NCI-H2107 treated with DMSO at 0.1 percent for 48 hours (cell line): ENCODE measurements around the gene SRSF9.
"Not testable (repeated sequence)": the region's sequence is repeated elsewhere in the genome, so short reads cannot be mapped to it uniquely, and the experiment has no call there.

Experiments
- DNase-seq: peaks from one replicate; lab custom pipeline; 2025; ENCODE audit not compliant: unreplicated experiment; lab: John Stamatoyannopoulos, UW

Gene SRSF9, protein sequence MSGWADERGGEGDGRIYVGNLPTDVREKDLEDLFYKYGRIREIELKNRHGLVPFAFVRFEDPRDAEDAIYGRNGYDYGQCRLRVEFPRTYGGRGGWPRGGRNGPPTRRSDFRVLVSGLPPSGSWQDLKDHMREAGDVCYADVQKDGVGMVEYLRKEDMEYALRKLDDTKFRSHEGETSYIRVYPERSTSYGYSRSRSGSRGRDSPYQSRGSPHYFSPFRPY

DNA sequence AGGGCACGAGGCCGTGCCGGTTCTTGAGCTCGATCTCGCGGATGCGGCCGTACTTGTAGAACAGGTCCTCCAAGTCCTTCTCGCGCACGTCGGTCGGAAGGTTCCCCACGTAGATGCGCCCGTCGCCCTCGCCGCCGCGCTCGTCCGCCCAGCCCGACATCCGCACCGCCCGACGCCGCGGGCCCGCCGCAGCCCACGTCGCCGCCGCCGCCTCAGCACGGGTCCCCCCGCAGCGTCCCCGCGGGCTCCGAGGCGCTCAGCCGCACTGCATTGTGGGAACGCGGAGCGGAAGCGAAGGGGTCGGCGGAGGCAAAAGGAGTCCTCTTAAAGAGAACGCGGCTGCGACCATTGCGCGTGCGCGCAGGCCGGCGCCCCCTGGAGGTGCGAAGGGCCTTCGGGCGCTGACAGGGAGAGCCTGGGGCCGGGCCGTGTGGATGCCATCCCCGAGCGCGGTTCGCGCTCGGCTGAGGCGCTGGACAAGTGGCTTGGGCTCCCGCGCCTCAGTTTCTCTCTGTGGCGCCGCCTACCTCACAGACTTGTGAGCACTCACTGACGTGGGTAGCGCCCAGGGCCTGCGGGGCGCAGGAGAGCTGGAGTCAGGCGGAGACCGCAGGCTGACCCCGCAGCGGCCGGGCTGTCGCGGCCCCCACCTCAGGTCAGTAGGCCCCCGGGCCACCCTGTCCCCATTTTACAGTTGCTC, at the start of gene SRSF9:
SRSF9 (minus strand) TSS at position 299 of the 700 bp plus-strand sequence; CDS start at position 160, 139 bp downstream.
- peak; percentile 93 for DNase-seq

DNA sequence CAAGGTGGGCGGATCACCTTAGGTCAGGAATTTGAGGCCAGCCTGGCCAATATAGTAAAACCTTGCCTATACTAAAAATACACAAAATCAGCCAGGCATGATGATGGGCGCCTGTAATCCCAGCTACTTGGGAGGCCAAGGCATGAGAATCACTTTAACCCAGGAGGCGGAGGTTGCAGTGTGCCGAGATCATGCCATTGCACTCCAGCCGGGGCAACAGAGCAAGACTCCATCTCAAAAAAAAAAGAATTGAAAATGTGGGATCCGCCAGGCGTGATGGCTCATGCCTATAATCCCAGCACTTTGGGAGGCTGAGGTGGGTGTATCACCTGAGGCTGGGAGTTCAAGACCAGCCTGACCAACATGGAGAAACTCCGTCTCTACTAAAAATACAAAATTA, 49.8 kb upstream of the SRSF9 start:
- DNase-seq, result not testable (repeated sequence)

DNA sequence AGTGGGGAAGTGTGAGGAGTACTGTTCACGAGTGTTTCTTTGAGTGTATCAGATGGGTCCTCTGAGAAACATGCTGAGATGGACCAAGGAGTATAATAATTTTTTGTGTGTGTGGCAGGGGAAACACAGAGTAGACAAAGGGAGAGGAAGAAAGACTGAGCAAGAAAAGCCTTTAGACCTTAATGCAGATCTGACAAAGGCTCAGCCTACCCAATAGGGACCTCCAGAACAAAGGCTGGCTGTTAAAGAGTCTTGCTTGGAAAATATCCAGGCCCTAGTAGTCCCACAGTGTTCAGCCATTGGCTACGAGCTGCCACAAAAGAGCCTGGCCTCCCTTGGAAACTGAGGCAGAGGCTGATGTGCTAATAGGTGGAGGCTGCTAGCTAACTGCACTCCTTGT, 45.9 kb upstream of the SRSF9 start:
- no peak for DNase-seq

DNA sequence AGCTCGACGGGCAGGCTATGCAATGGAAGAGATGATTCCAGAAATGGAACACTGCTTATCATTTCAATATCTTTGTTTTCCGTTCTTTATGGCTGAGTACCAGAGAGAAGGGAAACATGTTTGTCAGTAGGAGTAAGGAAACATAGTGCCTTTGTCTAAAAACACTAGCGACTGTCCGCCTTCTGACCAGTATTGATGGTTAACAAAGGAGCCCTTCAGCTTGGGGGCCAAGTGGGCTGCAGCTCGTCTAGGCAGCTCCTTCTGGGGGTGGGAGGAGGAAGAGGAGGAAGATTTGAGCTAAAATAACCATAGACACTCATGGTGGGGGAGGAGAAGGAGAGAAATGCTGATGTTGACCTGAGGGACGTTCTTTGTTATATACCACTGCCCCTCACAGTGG, 44.5 kb upstream of the SRSF9 start:
- no peak for DNase-seq

DNA sequence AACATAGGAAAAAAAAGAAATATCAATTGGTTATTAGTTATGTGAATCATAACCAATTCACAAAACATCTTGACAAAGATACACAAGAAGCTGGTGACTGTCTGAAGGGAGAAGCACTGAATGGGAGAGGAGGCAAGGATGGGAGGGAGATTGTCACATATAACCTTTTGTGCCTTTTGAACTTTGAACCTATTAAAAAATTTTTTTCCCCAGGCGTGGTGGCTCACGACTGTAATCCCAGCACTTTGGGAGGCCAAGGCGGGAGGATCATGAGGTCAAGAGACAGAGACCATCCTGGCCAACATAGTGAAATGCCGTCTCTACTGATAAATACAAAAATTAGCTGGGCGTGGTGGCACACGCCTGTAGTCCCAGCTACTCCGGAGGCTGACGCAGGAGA, 39.0 kb upstream of the SRSF9 start:
- DNase-seq, result no peak

DNA sequence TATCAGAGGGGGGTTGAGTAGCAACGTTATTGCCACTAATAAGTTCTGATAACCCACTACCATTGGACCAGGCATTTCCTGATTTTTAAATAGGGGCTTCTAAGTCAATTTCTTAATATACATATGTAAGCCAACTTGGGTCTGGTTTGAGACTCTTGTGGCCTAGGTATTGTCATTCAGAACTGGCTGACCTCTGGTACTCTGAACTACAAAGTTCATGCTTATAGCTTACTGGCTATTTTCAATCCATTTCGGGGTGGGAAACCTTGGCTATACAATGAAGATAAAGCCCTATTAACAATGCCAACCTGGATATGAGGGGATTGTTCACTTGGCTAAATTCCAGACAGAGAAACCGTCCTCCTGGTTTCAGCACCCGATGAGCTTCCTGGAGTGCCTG, 35.0 kb upstream of the SRSF9 start:
- DNase-seq, result no peak

DNA sequence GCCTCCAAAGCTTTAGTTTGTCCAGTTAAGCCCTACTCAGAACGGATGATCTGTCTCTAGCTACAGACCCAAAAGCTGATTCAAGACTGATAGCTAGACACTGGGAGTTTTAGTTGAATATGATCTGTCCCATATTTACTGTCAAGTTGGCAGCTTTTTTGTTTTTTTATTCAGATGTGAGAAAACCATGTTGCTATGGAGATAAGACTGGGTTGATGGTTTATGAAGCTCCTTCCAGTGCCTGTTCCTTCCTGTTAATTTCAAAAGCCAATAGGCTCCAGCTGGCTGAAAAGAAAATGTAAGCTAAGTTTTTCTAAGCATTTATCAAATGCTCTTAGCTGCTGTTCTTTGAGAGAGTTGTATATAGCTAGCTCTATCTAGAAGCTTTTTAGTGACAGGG, 31.0 kb upstream of the SRSF9 start:
- no peak for DNase-seq

DNA sequence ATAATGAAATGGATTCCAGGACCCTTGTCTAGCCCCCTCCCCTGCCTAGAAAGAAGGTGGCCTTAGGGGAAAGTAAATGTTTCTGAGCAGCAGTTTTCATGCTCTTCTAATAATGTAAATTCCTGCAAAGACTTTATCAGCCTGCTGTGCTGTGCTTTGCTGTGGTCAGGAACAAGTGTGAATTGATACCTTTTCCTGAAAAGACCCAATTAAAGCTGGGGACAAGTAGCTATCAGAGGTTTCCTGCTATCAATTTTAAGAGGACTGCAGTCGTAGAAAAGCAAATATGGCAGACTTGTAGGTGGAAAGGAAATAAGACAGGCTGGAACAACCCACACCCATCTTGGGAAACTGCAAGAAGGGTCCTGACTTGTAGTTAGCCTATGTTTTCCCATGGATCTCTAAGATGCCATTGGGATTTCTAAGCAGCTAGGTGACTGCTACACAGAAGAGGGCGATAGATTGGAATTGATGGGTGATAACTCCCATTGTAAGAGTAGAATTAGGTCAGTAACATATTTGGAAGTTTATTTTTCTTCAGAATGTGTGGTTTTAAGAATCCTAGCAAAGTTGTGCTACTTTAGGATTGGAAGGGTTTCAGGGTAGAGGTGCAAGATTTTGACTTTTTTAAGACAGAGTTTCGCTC, 29.4 kb upstream of the SRSF9 start:
- peak; percentile 10 for DNase-seq

DNA sequence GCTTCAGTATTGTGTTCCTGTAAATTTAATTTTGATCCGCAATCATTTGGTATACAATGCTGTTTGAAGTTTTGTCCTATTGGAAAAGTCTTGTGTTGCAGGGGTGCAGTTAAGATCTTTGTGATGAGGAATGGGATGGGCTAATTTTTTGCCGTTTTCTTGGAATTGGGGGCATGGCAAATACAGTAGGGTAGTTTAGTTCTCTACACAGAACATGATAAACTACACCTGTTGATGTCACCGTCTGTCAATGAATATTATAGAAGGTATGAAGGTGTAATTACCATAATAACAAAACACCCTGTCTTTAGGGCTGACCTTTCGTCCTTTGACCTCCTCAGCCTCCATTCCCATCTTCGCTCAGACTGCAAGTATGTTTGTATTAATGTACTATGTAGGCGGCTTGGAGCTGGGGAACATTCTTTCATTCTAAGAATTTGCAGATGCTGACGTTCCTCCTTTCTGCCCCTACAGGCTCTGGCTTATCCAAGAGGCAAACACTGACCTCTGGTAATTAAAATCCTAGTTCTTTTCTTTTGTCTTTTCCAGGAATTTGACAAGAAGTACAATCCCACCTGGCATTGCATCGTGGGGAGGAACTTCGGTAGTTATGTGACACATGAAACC, 28.1 kb upstream of the SRSF9 start:
- no peak for DNase-seq

DNA sequence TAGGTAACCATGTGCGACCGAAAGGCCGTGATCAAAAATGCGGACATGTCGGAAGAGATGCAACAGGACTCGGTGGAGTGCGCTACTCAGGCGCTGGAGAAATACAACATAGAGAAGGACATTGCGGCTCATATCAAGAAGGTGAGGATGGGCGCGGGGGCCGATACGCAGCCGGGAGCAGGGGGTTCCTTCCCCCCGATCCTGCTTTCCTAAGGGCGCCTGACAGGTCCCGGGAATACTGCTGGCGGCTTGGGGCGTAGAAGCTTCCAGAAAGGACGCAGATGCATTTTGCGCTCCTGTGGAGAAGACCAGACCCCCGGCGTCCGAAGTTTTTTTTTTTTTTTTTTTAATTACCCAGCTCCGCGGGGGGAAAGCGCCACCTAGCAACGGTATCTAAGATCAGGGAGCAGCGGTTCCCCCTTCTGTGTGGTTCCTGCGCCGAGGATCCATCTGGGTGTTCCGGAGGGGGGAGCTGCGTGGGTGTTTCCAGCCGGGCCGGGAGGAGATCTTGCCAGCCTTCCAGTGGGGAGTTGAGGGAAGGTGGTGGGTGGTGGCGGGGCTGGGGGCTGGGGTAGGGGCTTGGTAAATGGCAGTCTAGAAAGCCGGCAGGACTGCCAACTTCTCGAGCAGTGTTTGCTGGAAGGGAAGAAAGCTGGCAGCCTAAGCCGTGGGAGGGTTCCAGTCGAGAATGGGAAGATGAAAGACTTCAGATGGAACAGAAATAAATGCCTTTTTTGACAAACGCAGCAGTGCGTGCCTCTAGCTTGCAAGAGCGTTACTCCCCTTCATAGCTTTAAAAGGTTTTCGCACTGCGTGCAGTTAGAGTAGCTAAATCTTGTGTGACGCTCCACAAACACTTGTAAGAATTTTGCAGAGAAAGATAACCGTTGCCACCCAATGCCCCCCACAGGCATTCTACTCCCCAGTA, 27.1 kb upstream of the SRSF9 start:
- peak; percentile 34 for DNase-seq

DNA sequence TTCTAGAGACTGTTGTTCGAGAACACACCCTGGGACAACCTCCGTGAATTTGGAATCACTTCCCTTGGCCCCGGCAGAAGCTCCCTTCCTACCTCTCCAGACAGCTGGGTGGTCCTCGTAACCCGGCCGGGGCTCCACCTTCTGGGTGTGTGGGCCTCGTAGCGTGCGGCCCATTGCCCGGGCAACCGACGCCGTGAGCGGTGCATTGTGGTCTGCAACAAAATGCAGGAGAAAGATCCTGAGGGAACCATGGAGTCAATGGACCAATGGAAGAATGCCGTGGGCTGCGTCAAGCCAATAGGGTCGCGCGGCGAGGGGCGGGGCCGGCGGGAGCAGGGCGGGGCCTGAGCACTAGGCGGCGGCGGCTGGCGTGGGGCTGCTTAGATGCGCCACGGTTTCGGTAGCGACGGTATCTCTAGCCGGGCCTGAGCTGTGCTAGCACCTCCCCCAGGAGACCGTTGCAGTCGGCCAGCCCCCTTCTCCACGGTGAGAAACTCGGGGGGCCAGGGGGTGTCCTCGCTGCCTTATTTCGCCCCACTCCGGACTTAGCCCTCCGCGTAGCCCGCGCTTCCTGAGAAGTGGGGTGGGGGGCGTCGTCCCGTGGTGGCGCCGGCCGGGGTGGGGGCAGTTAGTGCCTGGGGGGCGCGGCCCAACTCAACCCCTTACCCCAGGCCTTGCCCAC, 26.3 kb upstream of the SRSF9 start, which contains the start of gene DYNLL1:
DYNLL1 (plus strand) TSS at position 383 of the 682 bp plus-strand sequence. CDS start 309 bp downstream, outside the sequence.
- peak; percentile 86 for DNase-seq

DNA sequence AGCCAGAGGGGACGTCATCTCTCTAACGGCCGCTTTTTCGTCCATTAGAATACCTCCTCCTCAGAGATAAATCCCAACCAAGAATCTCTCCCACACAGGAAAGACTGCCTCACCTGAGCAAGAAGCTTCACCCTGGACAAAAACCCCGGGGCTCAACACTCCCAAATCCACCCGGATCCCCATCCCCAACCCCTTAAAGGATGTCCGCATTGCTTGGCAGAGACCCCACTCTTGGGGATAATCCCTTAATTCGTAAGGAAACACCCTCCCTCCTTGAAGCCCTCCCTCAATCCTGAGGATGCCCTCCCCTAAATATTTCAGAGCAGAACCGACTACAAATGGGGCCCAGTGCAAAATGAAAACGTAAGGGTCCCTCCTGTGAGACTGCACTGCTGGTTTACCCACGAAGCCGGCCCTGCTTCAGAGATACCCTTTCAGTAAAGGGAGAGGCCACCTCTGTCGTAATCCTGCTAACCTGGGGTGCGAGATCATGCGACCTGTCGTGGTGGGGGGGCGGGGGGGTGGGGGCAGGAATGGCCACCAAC, 25.7 kb upstream of the SRSF9 start:
- DNase-seq, result no peak

DNA sequence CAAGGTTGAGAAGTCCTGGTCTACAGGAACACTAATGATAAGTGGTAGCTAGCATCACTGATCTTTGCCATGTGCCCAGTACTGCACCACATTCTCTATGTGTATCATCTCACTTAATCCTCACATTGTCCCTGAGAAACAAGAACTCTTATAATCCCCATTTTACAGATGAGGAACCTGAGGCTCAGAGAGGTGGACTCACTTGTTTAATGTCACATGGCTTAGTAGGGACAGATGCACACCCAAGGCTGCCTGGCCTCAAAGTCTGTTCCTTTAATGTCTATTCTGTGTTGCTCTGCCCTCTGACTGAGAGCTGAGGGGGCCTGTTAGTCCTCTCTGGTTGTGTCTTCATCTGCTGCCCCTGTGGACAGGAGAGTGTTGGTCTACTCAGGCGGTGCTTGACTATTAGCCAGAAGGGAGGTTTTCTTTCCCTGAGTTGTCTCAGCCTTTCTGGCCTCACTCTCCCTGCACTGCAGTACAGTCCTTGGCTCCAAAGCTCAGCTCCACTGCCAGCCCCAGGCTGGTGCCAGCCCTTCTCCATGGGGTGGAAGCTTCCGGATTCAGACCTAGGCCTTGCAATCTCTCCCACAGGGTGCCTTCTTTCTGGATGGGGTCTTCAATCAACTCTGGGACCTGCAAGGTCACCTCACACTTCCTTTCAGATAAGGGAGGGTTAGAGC, 21.4 kb upstream of the SRSF9 start:
- no peak for DNase-seq

DNA sequence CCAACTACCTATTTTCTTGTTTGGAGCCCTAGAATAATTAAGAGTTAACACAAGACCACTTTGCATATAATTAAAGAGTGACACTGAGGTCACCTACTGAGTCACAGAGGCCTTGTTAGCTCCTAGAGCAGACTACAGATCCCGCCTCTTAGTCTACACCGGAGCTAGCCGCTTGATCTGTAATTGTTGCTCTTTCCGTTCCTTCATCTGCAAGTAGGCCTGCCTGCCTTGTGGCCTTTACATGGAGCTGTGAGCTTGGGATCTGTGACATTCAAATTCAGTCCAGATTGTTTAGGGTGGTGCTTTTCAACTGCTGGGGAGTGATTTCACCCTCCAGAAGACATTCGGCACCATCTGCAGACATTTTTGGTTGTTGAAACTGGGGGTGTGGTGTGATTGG, 20.8 kb upstream of the SRSF9 start:
- no peak for DNase-seq

DNA sequence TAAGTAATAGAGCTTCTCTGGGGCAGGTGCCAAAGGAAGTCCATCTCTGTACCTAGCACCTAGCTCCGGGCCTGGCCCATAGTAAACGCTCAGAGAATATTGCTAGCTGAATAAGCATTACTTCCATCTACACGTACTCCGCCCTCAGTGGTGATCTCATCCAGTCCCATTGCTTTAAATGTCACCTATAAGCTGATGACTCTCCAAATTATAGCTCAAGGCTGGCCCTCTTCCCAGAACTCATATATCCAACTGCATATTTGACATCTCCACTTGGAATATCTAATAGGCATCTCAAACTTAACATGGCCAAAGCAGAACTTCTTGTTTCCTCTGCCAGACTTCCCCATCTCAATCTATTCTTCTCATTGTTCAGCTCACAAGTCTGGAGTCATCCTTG, 19.5 kb upstream of the SRSF9 start:
- DNase-seq, result no peak

DNA sequence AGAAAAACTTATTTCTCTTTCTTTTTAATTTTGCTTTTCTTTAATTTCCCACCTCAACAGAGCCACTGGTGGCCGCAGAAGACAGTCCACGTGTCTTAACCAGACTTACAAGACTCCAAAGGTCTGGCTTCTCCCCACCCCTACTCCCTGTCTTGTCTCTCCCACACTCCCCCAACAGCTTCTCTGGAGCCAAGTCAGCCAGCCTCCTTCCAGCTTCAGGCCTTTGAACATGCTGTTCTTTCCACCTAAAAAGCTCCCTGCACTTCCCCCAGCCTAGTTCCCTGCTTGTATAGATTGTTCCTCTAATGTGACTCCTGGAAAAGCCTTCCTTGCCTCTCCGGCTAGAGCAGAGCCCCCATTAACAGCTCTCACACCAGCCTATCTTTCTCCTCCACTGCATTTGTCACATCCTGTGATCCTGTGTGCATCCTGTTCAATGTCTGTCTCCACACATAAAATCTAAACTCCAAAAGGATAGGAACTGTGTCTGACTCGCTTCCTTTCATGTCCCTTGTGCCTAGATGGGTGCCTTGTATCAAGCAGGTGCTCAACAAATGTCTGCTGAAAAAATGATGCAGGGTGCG, 18.6 kb upstream of the SRSF9 start:
- no peak for DNase-seq

DNA sequence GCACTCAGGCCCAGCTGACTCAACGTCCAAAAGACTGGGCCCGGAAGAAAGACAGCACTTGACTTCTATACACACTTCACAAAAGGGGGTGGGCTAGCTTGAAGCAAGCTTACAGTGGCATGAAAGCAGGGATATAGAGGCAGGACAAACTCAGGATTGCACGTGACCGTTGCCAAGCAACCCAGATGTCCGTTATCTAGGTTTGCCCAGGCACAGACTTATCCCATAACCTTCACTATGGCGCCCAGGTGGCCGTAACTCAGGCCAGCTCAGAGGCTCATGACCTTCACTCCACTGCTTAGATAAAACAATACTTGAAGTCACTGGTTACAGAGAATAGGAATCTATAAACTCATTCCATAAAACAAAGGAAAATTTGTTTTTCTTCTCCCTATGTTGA, 18.0 kb upstream of the SRSF9 start:
- DNase-seq, result not testable (repeated sequence)

DNA sequence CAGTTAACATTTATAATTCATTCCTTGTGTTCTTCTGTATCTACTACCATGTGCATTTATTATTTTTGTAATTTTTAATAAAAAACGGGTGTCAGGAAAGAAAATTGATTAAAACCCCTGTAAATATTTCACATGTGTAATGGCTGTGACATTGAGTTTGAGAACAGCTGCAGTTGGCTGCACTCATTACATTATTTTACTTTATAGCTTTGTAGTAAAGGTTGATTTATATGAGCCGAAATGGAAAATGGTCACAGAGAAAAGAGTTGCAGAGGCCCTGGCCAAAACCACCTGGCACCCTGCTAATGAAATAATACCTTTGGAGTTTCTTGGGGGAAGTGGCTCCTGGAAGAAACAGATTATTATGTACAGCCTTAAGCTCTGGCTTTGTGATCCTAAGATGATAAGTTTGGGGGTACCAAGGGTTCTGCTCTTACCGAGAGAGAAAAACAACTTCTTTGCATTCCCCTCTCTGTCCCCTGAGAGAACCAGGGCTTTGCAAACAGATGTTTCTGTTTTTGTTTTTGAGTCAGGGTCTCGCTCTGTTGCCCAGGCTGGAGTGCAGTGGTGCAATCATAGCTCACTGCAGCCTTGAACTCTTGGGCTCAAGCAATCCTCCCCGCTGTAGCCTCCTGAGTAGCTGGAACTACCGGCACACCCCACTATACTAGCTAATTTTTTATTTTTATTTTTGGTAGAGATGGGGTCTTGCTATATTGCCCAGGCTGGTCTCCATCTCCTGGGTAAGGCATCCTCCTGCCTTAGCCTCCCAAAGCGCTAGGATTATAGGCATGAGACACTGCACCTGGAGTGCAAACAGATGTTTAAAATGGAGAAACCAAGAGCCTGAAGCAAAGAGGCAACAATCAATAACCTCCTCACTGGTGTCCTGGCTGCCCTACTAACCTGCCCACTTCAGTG, 16.7 kb upstream of the SRSF9 start:
- no peak for DNase-seq
